ENCODE data around the gene MTA1.

The MTA1 gene

DNA sequence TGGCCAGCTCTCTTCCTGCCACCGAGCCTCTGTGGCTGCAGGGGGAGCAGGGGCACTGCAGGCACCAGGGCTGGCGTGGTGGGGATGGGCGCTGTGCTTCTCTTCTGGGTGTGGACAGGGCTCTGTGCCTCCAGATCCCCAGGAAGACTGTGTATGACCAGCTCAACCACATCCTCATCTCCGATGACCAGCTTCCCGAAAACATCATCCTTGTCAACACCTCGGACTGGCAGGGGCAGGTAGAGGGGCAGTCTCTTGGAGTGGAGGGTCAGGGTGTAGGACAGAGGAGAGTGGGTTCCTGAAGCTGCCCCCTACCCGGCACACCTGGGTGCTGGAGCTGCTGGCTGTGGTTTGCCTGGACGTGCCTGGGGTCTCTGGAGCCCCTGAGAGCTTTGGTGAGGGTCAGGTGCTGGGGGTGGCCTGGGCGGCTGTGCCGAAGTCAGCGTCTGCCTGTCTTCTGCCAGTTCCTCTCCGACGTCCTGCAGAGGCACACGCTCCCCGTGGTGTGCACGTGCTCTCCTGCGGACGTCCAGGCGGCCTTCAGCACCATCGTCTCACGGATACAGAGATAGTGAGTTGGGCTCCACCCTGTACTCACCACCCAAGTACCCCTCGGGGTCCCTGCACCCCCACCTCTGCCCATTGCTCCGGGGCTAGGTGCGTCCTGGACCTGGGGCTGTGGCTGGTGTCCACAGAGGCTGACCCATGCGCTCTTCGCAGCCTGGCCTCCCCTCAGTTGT lies 37.1 kb upstream of the MTA1 start:
- peaks cover 3% of the 10 kb centered on the region for H3K36me3 ChIP-seq (replicated peaks)
- H3K27me3 ChIP-seq (replicated peaks): no peaks in the 10 kb centered on the region
- no peak overlapping the region for H3K4me3 ChIP-seq (ENCODE audit: low read depth, low read length)
- no peak overlapping the region for H3K27ac ChIP-seq
- TF ChIP-seq, protein P1, sequence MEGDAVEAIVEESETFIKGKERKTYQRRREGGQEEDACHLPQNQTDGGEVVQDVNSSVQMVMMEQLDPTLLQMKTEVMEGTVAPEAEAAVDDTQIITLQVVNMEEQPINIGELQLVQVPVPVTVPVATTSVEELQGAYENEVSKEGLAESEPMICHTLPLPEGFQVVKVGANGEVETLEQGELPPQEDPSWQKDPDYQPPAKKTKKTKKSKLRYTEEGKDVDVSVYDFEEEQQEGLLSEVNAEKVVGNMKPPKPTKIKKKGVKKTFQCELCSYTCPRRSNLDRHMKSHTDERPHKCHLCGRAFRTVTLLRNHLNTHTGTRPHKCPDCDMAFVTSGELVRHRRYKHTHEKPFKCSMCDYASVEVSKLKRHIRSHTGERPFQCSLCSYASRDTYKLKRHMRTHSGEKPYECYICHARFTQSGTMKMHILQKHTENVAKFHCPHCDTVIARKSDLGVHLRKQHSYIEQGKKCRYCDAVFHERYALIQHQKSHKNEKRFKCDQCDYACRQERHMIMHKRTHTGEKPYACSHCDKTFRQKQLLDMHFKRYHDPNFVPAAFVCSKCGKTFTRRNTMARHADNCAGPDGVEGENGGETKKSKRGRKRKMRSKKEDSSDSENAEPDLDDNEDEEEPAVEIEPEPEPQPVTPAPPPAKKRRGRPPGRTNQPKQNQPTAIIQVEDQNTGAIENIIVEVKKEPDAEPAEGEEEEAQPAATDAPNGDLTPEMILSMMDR (IDR thresholded peaks at IDR 0.05; ENCODE audit: low read depth, low read length, missing control alignments): no peak
- DNase-seq: no peak
- in situ Hi-C loops (cut with HindIII; ENCODE audit: low pct_ligation_motif_present, low sequenced_read_pairs): no loop called here

DNA sequence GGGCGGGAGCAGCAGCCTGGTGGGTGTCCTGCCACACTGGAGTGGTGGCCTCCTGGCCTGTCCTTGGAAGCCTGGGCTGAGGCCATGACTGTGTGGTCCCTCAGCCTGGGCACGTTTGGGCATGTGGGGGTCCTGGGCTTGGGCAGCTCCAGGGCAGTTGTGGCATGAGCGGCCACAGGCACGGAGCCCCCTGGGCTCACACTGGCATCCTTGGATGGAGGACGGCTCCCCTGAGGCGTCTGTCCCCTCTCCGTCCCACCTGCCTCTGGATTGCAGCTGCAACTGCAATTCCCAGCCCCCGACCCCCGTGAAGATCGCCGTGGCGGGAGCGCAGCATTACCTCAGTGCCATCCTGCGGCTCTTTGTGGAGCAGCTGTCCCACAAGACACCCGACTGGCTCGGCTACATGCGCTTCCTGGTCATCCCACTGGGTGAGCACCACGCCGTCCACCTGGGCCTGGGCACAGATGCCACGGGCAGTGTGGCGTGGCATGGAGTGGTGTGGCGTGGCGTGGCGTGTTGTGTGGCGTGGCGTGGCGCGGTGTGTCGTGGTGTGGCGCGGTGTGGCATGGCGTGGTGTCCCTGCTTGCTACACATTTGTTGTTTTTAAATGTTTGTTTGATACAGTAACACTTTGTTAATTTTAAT lies 36.4 kb upstream of the MTA1 start:
- TF ChIP-seq, protein P1 (IDR thresholded peaks at IDR 0.05; ENCODE audit: low read depth, low read length, missing control alignments): no peak
- DNase-seq: no peak
- Histone ChIP-seq H3K36me3 (replicated peaks) (peaks cover 3% of the 10 kb centered on the region), H3K27me3 (replicated peaks) (no peaks in the 10 kb centered on the region), H3K4me3 (ENCODE audit: low read depth, low read length) (no peak overlapping the region), H3K27ac (no peak overlapping the region)
- in situ Hi-C loops (cut with HindIII; ENCODE audit: low pct_ligation_motif_present, low sequenced_read_pairs): no loop called here

DNA sequence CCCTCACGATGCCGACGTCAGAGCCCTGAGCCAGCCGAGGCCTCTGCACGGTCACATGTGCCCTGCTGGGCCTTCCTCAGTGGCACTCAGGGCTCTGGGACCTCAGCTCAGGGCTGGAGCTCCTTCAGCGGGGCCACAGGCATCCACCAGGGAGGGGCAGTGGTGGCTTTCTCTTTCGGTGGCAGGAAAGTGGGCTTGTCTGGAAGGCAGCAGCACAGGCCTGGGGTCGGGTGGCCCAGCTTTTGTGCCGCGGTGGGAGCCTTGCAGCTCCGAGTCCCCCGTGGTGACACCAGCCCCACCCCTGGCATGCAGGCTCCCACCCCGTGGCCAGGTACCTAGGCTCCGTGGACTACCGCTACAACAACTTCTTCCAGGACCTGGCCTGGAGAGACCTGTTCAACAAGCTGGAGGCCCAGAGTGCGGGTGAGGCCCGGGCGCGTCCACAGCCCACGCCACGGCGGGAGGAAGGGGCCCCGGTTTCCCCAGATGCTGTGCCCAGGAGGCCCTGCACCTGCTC lies 35.5 kb upstream of the MTA1 start:
- Histone ChIP-seq H3K27me3 (replicated peaks) (no peaks in the 10 kb centered on the region), H3K36me3 (replicated peaks) (peaks cover 3% of the 10 kb centered on the region), H3K4me3 (ENCODE audit: low read depth, low read length) (no peak overlapping the region), H3K27ac (no peak overlapping the region)
- no peak for DNase-seq
- in situ Hi-C loops (cut with HindIII; ENCODE audit: low pct_ligation_motif_present, low sequenced_read_pairs): no loop called here
- TF ChIP-seq, protein P1 (IDR thresholded peaks at IDR 0.05; ENCODE audit: low read depth, low read length, missing control alignments): no peak

DNA sequence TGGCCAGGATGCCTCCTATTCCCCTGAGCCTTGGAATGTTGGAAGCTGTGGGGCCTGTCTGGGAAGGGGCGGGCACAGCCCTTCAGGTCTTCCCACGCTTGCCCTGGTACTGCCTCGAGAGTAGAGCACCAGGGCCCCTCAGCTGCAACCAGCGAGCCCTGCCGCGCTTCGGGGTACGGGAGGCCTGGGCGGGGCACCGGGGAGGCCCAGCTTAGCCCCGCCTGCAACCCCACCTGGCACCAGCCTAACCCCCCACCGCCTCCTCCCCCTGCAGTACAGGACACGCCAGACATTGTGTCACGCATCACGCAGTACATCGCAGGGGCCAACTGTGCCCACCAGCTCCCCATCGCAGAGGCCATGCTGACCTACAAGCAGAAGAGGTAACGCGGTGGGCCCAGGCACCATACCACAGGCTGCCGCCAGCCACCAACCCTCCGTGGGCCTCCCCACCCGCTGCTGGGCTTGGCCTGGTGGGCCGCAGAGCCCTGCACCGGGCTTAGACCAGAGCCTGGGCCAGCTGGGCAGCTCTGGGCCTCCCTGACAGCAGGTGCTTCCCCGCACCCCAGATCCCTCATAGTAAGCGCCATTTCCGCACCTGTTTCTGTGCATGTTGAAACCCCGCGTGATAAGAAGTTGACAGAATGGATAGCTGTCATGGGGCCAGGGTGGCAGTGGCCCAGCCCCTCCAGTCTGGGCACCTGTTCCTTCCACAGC lies 34.9 kb upstream of the MTA1 start:
- DNase-seq: no peak
- Histone ChIP-seq H3K36me3 (replicated peaks) (peaks cover 3% of the 10 kb centered on the region), H3K4me3 (ENCODE audit: low read depth, low read length) (no peak overlapping the region), H3K27me3 (replicated peaks) (no peaks in the 10 kb centered on the region), H3K27ac (no peak overlapping the region)
- TF ChIP-seq, protein P1 (IDR thresholded peaks at IDR 0.05; ENCODE audit: low read depth, low read length, missing control alignments): no peak
- in situ Hi-C loops (cut with HindIII; ENCODE audit: low pct_ligation_motif_present, low sequenced_read_pairs): no loop called here

DNA sequence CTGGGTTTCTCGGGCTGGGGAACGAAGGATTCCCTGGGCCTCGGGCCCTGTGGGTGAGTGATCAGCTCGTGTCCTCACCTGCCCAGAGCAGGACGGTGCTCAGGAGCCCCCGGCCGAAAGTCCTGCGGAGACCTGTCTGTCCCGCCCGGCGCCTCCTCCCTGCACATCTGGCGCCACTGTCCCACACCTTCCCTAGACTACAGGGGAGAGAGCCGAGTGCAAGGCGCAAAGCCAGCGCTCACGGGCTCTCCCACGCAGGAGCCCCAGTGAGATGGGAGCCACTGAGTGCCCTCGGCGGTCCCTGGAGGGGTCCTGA lies 34.3 kb upstream of the MTA1 start:
- no peaks in the 10 kb centered on the region for H3K27me3 ChIP-seq (replicated peaks)
- H3K27ac ChIP-seq: no peak overlapping the region
- no peak overlapping the region for H3K4me3 ChIP-seq (ENCODE audit: low read depth, low read length)
- H3K36me3 ChIP-seq (replicated peaks): peaks cover 3% of the 10 kb centered on the region
- no peak for DNase-seq
- in situ Hi-C loops (cut with HindIII; ENCODE audit: low pct_ligation_motif_present, low sequenced_read_pairs): no loop called here
- TF ChIP-seq, protein P1 (IDR thresholded peaks at IDR 0.05; ENCODE audit: low read depth, low read length, missing control alignments): no peak

Data from brain microvascular endothelial cell (primary cell).